GM12875 (cell line): Measurements from ENCODE around the gene BEST3.

Experiments
- H3K4me3 ChIP-seq: one replicate; pipeline ENCODE4 v1.5.1; 2011; ENCODE audit warnings: low read depth, low read length, control low read depth
- TF ChIP-seq, protein P1 (sequence below): IDR thresholded peaks from 2 replicates; pipeline ENCODE4 v1.5.1; 2011; ENCODE audit warnings: low read depth, mild to moderate bottlenecking, control low read depth, inconsistent platforms, low read length, moderate library complexity, borderline replicate concordance; ENCODE audit not compliant: insufficient read depth

The BEST3 gene

GRCh38 chr12:69639400-69640016, 59.6 kb downstream of the BEST3 start:
- H3K4me3 ChIP-seq = no peak overlapping the region
- TF ChIP-seq, protein P1, sequence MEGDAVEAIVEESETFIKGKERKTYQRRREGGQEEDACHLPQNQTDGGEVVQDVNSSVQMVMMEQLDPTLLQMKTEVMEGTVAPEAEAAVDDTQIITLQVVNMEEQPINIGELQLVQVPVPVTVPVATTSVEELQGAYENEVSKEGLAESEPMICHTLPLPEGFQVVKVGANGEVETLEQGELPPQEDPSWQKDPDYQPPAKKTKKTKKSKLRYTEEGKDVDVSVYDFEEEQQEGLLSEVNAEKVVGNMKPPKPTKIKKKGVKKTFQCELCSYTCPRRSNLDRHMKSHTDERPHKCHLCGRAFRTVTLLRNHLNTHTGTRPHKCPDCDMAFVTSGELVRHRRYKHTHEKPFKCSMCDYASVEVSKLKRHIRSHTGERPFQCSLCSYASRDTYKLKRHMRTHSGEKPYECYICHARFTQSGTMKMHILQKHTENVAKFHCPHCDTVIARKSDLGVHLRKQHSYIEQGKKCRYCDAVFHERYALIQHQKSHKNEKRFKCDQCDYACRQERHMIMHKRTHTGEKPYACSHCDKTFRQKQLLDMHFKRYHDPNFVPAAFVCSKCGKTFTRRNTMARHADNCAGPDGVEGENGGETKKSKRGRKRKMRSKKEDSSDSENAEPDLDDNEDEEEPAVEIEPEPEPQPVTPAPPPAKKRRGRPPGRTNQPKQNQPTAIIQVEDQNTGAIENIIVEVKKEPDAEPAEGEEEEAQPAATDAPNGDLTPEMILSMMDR = peak; percentile 91

GRCh38 chr12:69633061-69633460, 66.0 kb downstream of the BEST3 start:
- no peak overlapping the region for H3K4me3 ChIP-seq
- TF ChIP-seq, protein P1 = peak; percentile 18; the same call in 1 of the 2 replicates

GRCh38 chr12:69630191-69630590, 68.9 kb downstream of the BEST3 start:
- TF ChIP-seq, protein P1 = peak; percentile 21; the same call in 1 of the 2 replicates
- H3K4me3 ChIP-seq = no peak overlapping the region

GRCh38 chr12:69627501-69627900, 71.6 kb downstream of the BEST3 start:
- no peak overlapping the region for H3K4me3 ChIP-seq
- TF ChIP-seq, protein P1 = no peak

DNA sequence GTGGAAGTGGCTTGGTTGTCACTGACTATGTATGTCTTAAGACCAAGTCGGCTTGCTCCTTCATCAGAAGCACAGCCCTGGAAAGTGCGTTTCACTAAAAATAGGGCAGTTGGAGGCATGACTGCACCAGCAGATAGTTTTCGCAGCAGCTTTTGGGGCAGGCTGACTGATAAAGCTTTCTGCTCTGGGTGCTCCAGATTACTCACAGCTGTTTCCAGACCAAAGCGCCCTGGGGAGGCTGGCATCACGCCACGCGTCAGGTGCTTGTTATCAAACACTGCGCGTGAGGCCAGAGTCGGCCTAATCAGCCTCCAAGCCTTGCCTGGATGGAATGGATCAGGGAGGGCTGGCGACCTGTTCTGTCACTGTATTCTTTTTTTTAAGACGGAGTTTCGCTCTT, 75.1 kb downstream of the BEST3 start:
- TF ChIP-seq, protein P1 = no peak
- no peak overlapping the region for H3K4me3 ChIP-seq

GRCh38 chr12:69621551-69621950, 77.6 kb downstream of the BEST3 start:
- no peak overlapping the region for H3K4me3 ChIP-seq

DNA sequence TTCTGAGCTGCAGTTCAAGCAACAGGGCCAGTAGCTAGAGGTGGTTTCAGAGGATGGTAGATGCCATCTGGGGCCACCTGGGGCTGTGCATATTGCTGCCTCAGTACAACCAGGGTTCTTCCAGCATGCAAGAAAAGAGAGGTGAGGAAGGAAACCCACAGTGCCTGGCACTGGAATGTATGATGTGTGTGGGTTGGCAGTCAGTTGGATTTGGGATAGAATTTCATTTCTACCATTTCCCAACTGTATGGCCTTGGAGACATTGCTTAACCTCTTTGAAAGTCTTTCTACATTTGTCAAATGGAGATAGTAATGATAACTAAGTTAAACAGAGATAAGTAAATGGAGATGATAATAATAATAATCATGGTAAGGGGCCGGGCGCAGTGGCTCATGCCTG, 78.2 kb downstream of the BEST3 start:
- TF ChIP-seq, protein P1 = no peak
- H3K4me3 ChIP-seq = no peak overlapping the region

More at GRCh38 chr12:69621551-69621950, 77.6 kb downstream of the BEST3 start:
- TF ChIP-seq, protein P1 = no peak
